Measurements from ENCODE around the gene AMOT. TPM values are rescaled to one million over a fixed set of nuclear protein-coding genes. Genes with fewer than 3 reads are reported as not detected.
A peak's percentile ranks its signal among the peaks of the same experiment; 100 is the strongest.

AMOT gene
- 10 to 100 TPM; 18.1 to 26.2 (median 19.3) TPM for total RNA-seq
- long read RNA-seq, donor 1, partial matches to known transcripts, result 1 of 1 reads
- long read RNA-seq, donor 1, other reads (novel, unspliced or antisense), result 0 of 1 reads
- long read RNA-seq, donor 2, partial matches to known transcripts, result 0 of 1 reads
- long read RNA-seq, donor 2, other reads (novel, unspliced or antisense), result 1 of 1 reads

GRCh38 chrX:112840382-112841113, at the start of gene AMOT:
AMOT (minus strand) TSS chrX:112840831; CDS start chrX:112823126, 17,705 bp downstream.
- no peaks in the 10 kb centered on the region for H3K4me1 ChIP-seq (ENCODE audit: low read depth)
- TF ChIP-seq CTCF (IDR thresholded peaks at IDR 0.05), result no peak
- ATAC-seq (peak; percentile 87), DNase-seq (peak; percentile 85 to 88 (median 86))
- no peaks in the 10 kb centered on the region for H3K9me3 ChIP-seq
- H3K4me3 ChIP-seq, result peak within 1 kb of the TSS; percentile 24
- H3K36me3 ChIP-seq (ENCODE audit: low read depth), result no peaks in the 10 kb centered on the region
- intact Hi-C loops (cut with DNase I, micrococcal nuclease), result no loop called here

- Histone ChIP-seq H3K9me3 (no peaks in the 10 kb centered on the region), H3K4me1 (ENCODE audit: low read depth) (no peaks in the 10 kb centered on the region), H3K4me3 (no peak overlapping the region), H3K36me3 (ENCODE audit: low read depth) (no peaks in the 10 kb centered on the region)
- DNase-seq (no peak), ATAC-seq (no peak)
- intact Hi-C loops (cut with DNase I, micrococcal nuclease), result no loop called here
- no peak for TF ChIP-seq CTCF (IDR thresholded peaks at IDR 0.05)
These were observed 48.8 kb upstream of the AMOT start for GRCh38 chrX:112889400-112889799.

DNA sequence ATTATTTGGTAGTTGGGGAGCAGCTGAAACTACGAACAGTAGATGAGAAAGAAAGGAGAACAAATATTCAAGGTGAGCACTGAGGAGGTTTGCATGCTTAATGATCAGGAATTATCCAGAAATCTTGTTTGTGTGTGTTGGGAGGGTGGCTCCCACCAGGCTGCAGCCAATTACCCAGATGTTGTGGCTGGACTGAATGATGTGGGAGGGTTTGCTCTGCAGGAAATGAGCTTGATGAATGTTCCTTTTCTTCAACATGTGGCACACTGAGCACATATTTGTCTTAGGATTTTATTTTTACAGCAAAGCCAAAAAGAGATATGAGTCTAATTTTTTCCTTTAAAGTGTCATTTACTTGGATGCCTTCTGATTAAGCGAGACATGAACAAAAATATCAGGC, 48.3 kb upstream of the AMOT start:
- intact Hi-C loops (cut with DNase I, micrococcal nuclease), result no loop called here
- ATAC-seq, result no peak
- no peaks in the 10 kb centered on the region for H3K4me1 ChIP-seq (ENCODE audit: low read depth)
- no peak overlapping the region for H3K4me3 ChIP-seq
- H3K36me3 ChIP-seq (ENCODE audit: low read depth), result no peaks in the 10 kb centered on the region
- H3K9me3 ChIP-seq, result no peaks in the 10 kb centered on the region
- DNase-seq, result no peak
- TF ChIP-seq CTCF (IDR thresholded peaks at IDR 0.05), result no peak

DNA sequence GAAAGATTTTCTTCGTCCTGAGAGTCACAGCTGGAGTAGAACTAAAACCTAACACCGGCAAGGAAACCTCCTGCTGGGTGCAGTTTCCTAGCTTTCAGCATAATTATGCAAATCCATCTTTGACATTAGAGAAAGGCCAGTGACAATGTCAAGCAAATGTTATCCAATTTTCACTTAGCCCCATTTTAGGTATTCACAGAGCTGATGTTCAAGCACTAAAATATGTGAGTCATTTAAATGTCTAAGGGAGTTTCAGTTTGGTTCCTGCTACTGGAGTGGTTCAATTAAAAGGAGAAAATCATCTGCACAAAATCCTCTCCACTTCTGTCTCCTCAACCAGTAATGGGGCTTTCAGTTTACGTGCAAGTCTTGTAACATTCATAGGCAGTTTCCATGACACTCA, 37.1 kb upstream of the AMOT start:
- ATAC-seq (no peak), DNase-seq (no peak)
- TF ChIP-seq CTCF (IDR thresholded peaks at IDR 0.05), result no peak
- Histone ChIP-seq H3K36me3 (ENCODE audit: low read depth) (no peaks in the 10 kb centered on the region), H3K9me3 (no peaks in the 10 kb centered on the region), H3K4me3 (no peak overlapping the region), H3K4me1 (ENCODE audit: low read depth) (no peaks in the 10 kb centered on the region)
- intact Hi-C loops (cut with DNase I, micrococcal nuclease), result no loop called here

DNA sequence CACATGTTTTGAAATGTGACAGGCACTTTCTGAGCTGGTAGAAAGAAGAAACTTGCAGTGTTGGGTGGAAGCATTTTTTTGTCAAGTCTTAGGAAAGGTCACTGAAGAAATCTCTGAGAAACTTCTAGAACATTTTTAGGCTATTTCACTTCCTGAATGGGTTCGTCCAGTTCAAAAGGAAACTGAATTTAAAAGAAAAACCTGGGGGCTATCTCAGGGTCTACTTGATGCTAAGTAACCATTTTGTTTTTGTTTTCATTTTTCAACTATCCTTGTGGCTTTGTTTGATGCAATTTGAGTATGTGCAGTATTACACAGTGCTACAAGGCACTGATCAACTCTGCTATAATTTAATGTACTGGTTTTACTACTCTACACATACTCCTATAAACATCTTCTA, 34.0 kb upstream of the AMOT start:
- intact Hi-C loops (cut with DNase I, micrococcal nuclease), result no loop called here
- ATAC-seq (no peak), DNase-seq (no peak)
- Histone ChIP-seq H3K9me3 (no peaks in the 10 kb centered on the region), H3K4me1 (ENCODE audit: low read depth) (no peaks in the 10 kb centered on the region), H3K4me3 (no peak overlapping the region), H3K36me3 (ENCODE audit: low read depth) (no peaks in the 10 kb centered on the region)
- no peak for TF ChIP-seq CTCF (IDR thresholded peaks at IDR 0.05)

Measured in mucosa of descending colon (tissue), 3 donors.